Common myeloid progenitor, CD34-positive (primary cell): Measurements from ENCODE around the gene CEP78.
A peak's percentile ranks its signal among the peaks of the same experiment; 100 is the strongest.

Source experiments
- CTCF ChIA-PET: fragments of 350-600 bp; sonication (Branson Sonifier 250); formaldehyde crosslinking; loops from one replicate; lab custom pipeline; 2021; ENCODE audit warnings: antibody characterized with exemption; lab: Charles Lee
- POLR2A ChIA-PET: fragments of 350-600 bp; sonication (Branson Sonifier 250); formaldehyde crosslinking; loops from one replicate; lab custom pipeline; 2021; ENCODE audit warnings: antibody characterized with exemption; lab: Charles Lee
- DNase-seq, 3 donors: peaks; one replicate each; pipeline versions ENCODE4 v3.0.0 to v3.0.0-alpha.2; 2013
- H3K27ac ChIP-seq, 2 experiments: 1 replicate in 1 of 2; 2 replicates in 1 of 2; pipeline ENCODE4 v1.7.0; 2013; ENCODE audit warnings: inconsistent platforms in 2 of 2, low read length in 2 of 2, mild to moderate bottlenecking in 2 of 2, low read depth in 1 of 2, moderate library complexity in 1 of 2; ENCODE audit not compliant: severe bottlenecking in 2 of 2, insufficient read depth in 1 of 2, poor library complexity in 1 of 2
- H3K27me3 ChIP-seq, 5 experiments: replicated peaks in 2 of 5; 1 replicate in 3 of 5; 2 replicates in 2 of 5; pipeline versions ENCODE4 v1.6.1 to v1.7.0; 2013; ENCODE audit warnings: low read length in 4 of 5, mild to moderate bottlenecking in 2 of 5, moderate library complexity in 2 of 5, inconsistent platforms in 1 of 5; ENCODE audit not compliant: insufficient read depth in 5 of 5, control insufficient read depth in 4 of 5
- H3K36me3 ChIP-seq, 4 experiments: 1 replicate in 2 of 4; 2 replicates in 2 of 4; pipeline versions ENCODE4 v1.6.1 to v1.7.0; 2013; ENCODE audit warnings: low read length in 3 of 4, control low read depth in 1 of 4, mild to moderate bottlenecking in 1 of 4; ENCODE audit not compliant: control insufficient read depth in 4 of 4, insufficient read depth in 4 of 4
- H3K4me1 ChIP-seq, 4 experiments: 1 replicate in 3 of 4; 2 replicates in 1 of 4; pipeline versions ENCODE4 v1.6.1 to v1.7.1; 2013; ENCODE audit warnings: low read length in 3 of 4, mild to moderate bottlenecking in 3 of 4, control low read depth in 1 of 4, inconsistent platforms in 1 of 4, moderate library complexity in 1 of 4; ENCODE audit not compliant: control insufficient read depth in 4 of 4, insufficient read depth in 4 of 4; ENCODE audit errors: control extremely low read depth in 1 of 4
- H3K4me3 ChIP-seq, 7 experiments: 1 replicate in 4 of 7; 2 replicates in 3 of 7; pipeline versions ENCODE4 v1.5.1 to v1.7.0; 2013; ENCODE audit warnings: mild to moderate bottlenecking in 7 of 7, low read length in 6 of 7, moderate library complexity in 6 of 7, inconsistent platforms in 2 of 7, low read depth in 2 of 7, control low read depth in 1 of 7; ENCODE audit not compliant: insufficient read depth in 4 of 7, control insufficient read depth in 1 of 7; ENCODE audit errors: extremely low read depth in 1 of 7
- H3K9me3 ChIP-seq, 5 experiments: 1 replicate in 4 of 5; 2 replicates in 1 of 5; pipeline versions ENCODE4 v1.6.1 to v1.7.1; 2013; ENCODE audit warnings: low read length in 4 of 5, mild to moderate bottlenecking in 2 of 5, inconsistent platforms in 1 of 5, low read depth in 1 of 5, moderate library complexity in 1 of 5; ENCODE audit not compliant: control insufficient read depth in 4 of 5, insufficient read depth in 2 of 5; ENCODE audit errors: control extremely low read depth in 1 of 5
- WGBS: methylation state at CpG from one replicate; pipeline ENCODE4 v1.1.5; 2013; ENCODE audit not compliant: insufficient coverage; 5-methylcytosine and 5-hydroxymethylcytosine counted together

Gene CEP78

GRCh38 chr9:78291240-78291925, 55.5 kb downstream of the CEP78 start:
- POLR2A ChIA-PET: no interaction called here
- no peak for DNase-seq
- Histone ChIP-seq H3K36me3 (no peaks in the 10 kb centered on the region), H3K4me3 (no peak overlapping the region), H3K27ac (no peak overlapping the region), H3K9me3 (no peaks in the 10 kb centered on the region), H3K27me3 (peaks cover 0 to 21% (median 8%) of the 10 kb centered on the region in 5 experiments), H3K4me1 (peaks cover 0 to 5% (median 4%) of the 10 kb centered on the region in 4 experiments)
- 100% methylated on average over 7 of the region's 8 CpGs for WGBS
- CTCF ChIA-PET: no interaction called here

GRCh38 chr9:78292026-78292425, 56.2 kb downstream of the CEP78 start:
- CTCF ChIA-PET: no interaction called here
- WGBS: 73% methylated on average over 1 of the region's 6 CpGs
- POLR2A ChIA-PET: interaction anchor here (0.6 kb wide), 1 partner anchor 8 kb away, joined by 3 read pairs; no protein-coding TSS in a partner anchor

GRCh38 chr9:78292716-78293497, 57.0 kb downstream of the CEP78 start:
- Histone ChIP-seq H3K4me1 (peaks cover 2 to 19% (median 18%) of the 10 kb centered on the region in 4 experiments), H3K27me3 (peaks cover 0 to 36% (median 14%) of the 10 kb centered on the region in 5 experiments), H3K9me3 (no peaks in the 10 kb centered on the region), H3K27ac (no peak overlapping the region), H3K4me3 (no peak overlapping the region), H3K36me3 (no peaks in the 10 kb centered on the region)
- WGBS: 100% methylated on average over 5 of the region's 9 CpGs
- no peak for DNase-seq
- ChIA-PET CTCF (no interaction called here), POLR2A (interaction anchor here (0.6 kb wide), 1 partner anchor 9 kb away, joined by 3 read pairs; no protein-coding TSS in a partner anchor)

More at GRCh38 chr9:78292026-78292425, 56.2 kb downstream of the CEP78 start:
- Histone ChIP-seq H3K36me3 (no peaks in the 10 kb centered on the region), H3K27me3 (peaks cover 0 to 27% (median 8%) of the 10 kb centered on the region in 5 experiments), H3K4me1 (peaks cover 0 to 10% (median 10%) of the 10 kb centered on the region in 4 experiments), H3K27ac (no peak overlapping the region), H3K9me3 (no peaks in the 10 kb centered on the region), H3K4me3 (no peak overlapping the region)
- DNase-seq: no peak

DNA sequence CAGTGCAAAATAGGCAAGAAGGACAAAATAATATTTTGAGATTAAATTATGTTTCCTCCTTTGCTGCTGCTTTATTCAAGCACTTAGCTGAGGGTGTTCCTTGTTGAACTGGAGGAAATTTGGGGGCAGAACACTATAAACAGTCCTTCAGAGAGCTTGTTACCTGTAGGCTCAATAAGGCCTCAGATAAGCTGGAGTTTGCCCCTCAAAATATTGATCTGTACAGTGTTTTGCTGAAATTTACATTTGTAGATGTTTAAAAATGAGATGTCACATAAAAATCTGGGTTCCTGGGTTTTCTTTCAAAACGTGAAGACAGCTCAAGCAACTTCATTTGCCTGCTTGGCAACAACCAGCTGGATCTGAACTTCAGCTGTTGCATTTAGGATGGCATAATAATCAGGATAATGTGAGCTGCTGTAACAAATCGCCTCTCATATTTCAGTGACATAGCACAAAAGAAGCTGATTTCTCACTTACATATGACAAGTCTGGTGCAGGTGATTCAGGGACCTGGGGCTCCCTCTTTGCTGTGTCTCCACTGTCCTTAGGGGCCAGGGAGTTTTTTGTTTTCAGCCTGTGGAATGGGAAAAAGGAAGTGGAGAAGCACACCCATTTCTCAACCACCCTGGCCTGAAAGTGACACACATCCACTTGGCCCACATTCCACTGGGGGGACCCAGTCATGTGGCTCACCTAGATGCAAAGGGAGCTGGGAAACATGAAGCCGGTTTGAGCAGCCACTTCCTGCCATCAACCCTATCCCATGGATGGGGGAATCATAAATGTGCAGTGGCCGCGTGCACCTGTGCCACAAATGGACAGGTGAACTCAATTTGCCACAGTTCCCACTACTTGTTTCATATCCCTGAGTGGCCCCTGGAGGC, 58.7 kb downstream of the CEP78 start:
- H3K9me3 ChIP-seq: no peaks in the 10 kb centered on the region
- ChIA-PET POLR2A (no interaction called here), CTCF (interaction anchor here (0.6 to 1.5 kb wide), 3 partner anchors 13 to 1539 kb away, joined by 3 to 4 read pairs (median 4); no protein-coding TSS in a partner anchor)
- H3K27me3 ChIP-seq: peaks cover 0 to 52% (median 23%) of the 10 kb centered on the region in 5 experiments
- no peaks in the 10 kb centered on the region for H3K36me3 ChIP-seq
- H3K4me1 ChIP-seq: peaks cover 2 to 26% (median 24%) of the 10 kb centered on the region in 4 experiments
- 88% methylated on average over 4 of the region's 5 CpGs for WGBS
- no peak overlapping the region for H3K27ac ChIP-seq
- no peak for DNase-seq
- H3K4me3 ChIP-seq: no peak overlapping the region

- DNase-seq: no peak
- no peak overlapping the region for H3K27ac ChIP-seq
- CTCF ChIA-PET: interaction anchor here (1.5 kb wide), 1 partner anchor 13 kb away, joined by 4 read pairs; no protein-coding TSS in a partner anchor
- WGBS: 100% methylated on average over 2 of the region's 3 CpGs
- H3K4me1 ChIP-seq: peaks cover 2 to 26% (median 24%) of the 10 kb centered on the region in 4 experiments
- no peaks in the 10 kb centered on the region for H3K9me3 ChIP-seq
- POLR2A ChIA-PET: no interaction called here
- H3K36me3 ChIP-seq: peaks cover 0 to 3% (median 0%) of the 10 kb centered on the region in 4 experiments
- peaks cover 0 to 59% (median 23%) of the 10 kb centered on the region in 5 experiments for H3K27me3 ChIP-seq
- no peak overlapping the region for H3K4me3 ChIP-seq
Measured at GRCh38 chr9:78295177-78295575, 59.3 kb downstream of the CEP78 start.

- Histone ChIP-seq H3K36me3 (peaks cover 0 to 3% (median 0%) of the 10 kb centered on the region in 4 experiments), H3K27me3 (peaks cover 0 to 63% (median 23%) of the 10 kb centered on the region in 5 experiments), H3K4me1 (peaks cover 2 to 26% (median 24%) of the 10 kb centered on the region in 4 experiments), H3K27ac (no peak overlapping the region), H3K4me3 (peak overlapping the region in 1 of 7 experiments; percentile 71), H3K9me3 (no peaks in the 10 kb centered on the region)
- CTCF ChIA-PET: interaction anchor here (1.5 kb wide), 1 partner anchor 14 kb away, joined by 4 read pairs; no protein-coding TSS in a partner anchor
- WGBS: 96% methylated on average over 4 of the region's 6 CpGs
- POLR2A ChIA-PET: no interaction called here
- DNase-seq: no peak
Measured at GRCh38 chr9:78295731-78296130, 59.9 kb downstream of the CEP78 start.
